Measurements from ENCODE around the gene WASF2.

The WASF2 gene

DNA sequence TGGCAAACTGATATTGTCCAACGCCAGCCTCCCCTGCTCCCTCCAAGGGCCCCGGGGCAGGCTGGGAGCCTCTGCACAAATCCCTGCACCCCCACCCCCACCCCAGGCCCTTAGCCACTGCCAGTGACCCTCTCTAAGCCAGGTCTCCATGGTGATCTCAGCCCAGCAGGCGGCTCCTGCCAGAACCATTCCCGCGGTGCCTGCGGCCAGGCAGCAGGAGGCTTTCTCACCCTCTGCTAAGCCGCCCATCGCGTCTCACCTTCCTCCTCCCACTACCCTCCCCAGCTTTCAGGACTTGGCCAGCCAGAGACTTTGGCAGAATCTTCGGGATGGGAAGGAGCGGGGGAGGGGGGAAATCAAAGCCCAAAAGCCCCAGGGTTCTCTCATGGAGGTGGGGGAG lies 46.8 kb upstream of the WASF2 start:
- H3K9me3 ChIP-seq (ENCODE audit: insufficient read depth, low read length): no peaks in the 10 kb centered on the region
- H3K27me3 ChIP-seq (ENCODE audit: low read length): no peaks in the 10 kb centered on the region
- no peaks in the 10 kb centered on the region for H4K20me1 ChIP-seq (ENCODE audit: low read depth, low read length)
- no peak overlapping the region for H3K27ac ChIP-seq (ENCODE audit: low read depth, low read length)
- H3K9ac ChIP-seq (ENCODE audit: low read length): no peak overlapping the region
- no peak overlapping the region for H3K4me2 ChIP-seq (ENCODE audit: low read depth, low read length, poor library complexity, severe bottlenecking)
- TF ChIP-seq, protein P1, sequence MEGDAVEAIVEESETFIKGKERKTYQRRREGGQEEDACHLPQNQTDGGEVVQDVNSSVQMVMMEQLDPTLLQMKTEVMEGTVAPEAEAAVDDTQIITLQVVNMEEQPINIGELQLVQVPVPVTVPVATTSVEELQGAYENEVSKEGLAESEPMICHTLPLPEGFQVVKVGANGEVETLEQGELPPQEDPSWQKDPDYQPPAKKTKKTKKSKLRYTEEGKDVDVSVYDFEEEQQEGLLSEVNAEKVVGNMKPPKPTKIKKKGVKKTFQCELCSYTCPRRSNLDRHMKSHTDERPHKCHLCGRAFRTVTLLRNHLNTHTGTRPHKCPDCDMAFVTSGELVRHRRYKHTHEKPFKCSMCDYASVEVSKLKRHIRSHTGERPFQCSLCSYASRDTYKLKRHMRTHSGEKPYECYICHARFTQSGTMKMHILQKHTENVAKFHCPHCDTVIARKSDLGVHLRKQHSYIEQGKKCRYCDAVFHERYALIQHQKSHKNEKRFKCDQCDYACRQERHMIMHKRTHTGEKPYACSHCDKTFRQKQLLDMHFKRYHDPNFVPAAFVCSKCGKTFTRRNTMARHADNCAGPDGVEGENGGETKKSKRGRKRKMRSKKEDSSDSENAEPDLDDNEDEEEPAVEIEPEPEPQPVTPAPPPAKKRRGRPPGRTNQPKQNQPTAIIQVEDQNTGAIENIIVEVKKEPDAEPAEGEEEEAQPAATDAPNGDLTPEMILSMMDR (IDR thresholded peaks at IDR 0.05; ENCODE audit: insufficient read depth, low read length, poor library complexity, severe bottlenecking): no peak
- no peak for TF ChIP-seq EZH2phosphoT487 (conservative IDR thresholded peaks at IDR 0.05; ENCODE audit: low read length)
- no peak overlapping the region for H2AFZ ChIP-seq (ENCODE audit: low read depth, low read length, severe bottlenecking)
- H3K9me2 ChIP-seq (replicated peaks; ENCODE audit: insufficient read depth, low read length): no peaks in the 10 kb centered on the region
- no peaks in the 10 kb centered on the region for H3K79me2 ChIP-seq (ENCODE audit: insufficient read depth, low read length)
- no peak overlapping the region for H3K4me3 ChIP-seq (ENCODE audit: insufficient read depth, low read length, poor library complexity, severe bottlenecking)
- no peaks in the 10 kb centered on the region for H3K36me3 ChIP-seq (ENCODE audit: low read length)
- H3F3A ChIP-seq (ENCODE audit: insufficient read depth): no peaks in the 10 kb centered on the region

DNA sequence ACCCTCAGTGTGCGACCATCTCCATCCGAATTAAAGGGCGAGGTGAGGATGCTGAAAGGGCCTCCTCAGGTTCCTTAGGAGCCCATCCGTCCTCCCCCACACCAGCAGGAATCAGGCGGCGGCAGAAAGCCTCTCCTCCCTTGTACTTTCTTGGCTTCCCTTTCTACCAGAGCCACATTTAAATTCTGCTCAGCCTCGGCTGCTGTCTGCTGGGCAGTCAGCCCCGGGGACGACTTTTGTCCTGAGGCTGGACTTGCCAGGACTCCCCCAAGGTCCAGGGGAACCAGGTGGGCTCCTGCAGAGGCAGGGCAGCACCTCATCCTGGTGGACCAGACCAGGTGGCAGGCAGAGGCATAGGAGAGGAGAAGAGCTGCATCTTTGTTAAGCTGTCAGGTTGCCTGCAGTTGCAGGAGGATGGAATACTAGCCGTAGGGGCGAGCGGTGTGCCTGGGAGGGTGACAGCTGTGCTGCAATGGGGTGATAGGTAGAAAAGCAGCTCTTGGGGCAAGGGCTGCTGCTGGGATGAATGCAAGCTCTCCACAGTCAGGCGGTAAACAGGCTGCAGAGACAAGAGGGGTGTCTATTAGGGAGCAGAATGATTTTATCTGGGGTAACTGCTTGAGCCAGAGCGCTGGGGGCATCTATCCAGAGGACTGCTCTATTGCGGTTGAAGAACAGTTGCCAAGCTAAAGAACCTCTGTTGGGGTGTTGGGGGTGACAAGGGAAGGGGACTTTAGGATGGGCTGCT lies 46.2 kb upstream of the WASF2 start:
- H3K4me2 ChIP-seq (ENCODE audit: low read depth, low read length, poor library complexity, severe bottlenecking): no peak overlapping the region
- H3K79me2 ChIP-seq (ENCODE audit: insufficient read depth, low read length): no peaks in the 10 kb centered on the region
- no peaks in the 10 kb centered on the region for H3K9me2 ChIP-seq (replicated peaks; ENCODE audit: insufficient read depth, low read length)
- no peak overlapping the region for H2AFZ ChIP-seq (ENCODE audit: low read depth, low read length, severe bottlenecking)
- no peaks in the 10 kb centered on the region for H3F3A ChIP-seq (ENCODE audit: insufficient read depth)
- no peaks in the 10 kb centered on the region for H3K27me3 ChIP-seq (ENCODE audit: low read length)
- H3K4me3 ChIP-seq (ENCODE audit: insufficient read depth, low read length, poor library complexity, severe bottlenecking): no peak overlapping the region
- no peaks in the 10 kb centered on the region for H3K36me3 ChIP-seq (ENCODE audit: low read length)
- H3K27ac ChIP-seq (ENCODE audit: low read depth, low read length): no peak overlapping the region
- H3K9ac ChIP-seq (ENCODE audit: low read length): no peak overlapping the region
- H3K9me3 ChIP-seq (ENCODE audit: insufficient read depth, low read length): no peaks in the 10 kb centered on the region
- no peaks in the 10 kb centered on the region for H4K20me1 ChIP-seq (ENCODE audit: low read depth, low read length)
- TF ChIP-seq, protein P1 (IDR thresholded peaks at IDR 0.05; ENCODE audit: insufficient read depth, low read length, poor library complexity, severe bottlenecking): no peak
- TF ChIP-seq EZH2phosphoT487 (conservative IDR thresholded peaks at IDR 0.05; ENCODE audit: low read length): no peak

DNA sequence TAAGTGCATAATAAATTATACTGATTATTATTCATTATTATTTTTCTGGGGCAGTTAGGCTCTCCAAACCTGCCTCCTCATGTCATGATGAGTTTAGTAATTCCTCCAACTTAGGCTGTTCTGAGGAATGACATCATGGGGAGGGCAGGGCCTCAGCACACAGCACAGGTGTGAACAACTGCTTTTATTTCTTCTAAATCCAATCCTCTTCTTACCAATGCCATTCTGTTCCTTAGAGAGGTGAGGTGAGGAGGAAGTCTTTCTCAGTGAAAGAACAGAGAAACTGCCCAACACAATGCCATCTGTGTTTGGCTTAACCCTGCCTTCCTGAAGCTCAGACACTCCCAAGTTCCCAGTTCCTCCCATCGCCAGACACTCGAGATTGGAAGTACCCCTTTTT lies 45.4 kb upstream of the WASF2 start:
- H3K36me3 ChIP-seq (ENCODE audit: low read length): no peaks in the 10 kb centered on the region
- TF ChIP-seq EZH2phosphoT487 (conservative IDR thresholded peaks at IDR 0.05; ENCODE audit: low read length): no peak
- TF ChIP-seq, protein P1 (IDR thresholded peaks at IDR 0.05; ENCODE audit: insufficient read depth, low read length, poor library complexity, severe bottlenecking): no peak
- H3K9ac ChIP-seq (ENCODE audit: low read length): no peak overlapping the region
- H3F3A ChIP-seq (ENCODE audit: insufficient read depth): no peaks in the 10 kb centered on the region
- H3K4me3 ChIP-seq (ENCODE audit: insufficient read depth, low read length, poor library complexity, severe bottlenecking): no peak overlapping the region
- H3K9me2 ChIP-seq (replicated peaks; ENCODE audit: insufficient read depth, low read length): no peaks in the 10 kb centered on the region
- H3K4me2 ChIP-seq (ENCODE audit: low read depth, low read length, poor library complexity, severe bottlenecking): no peak overlapping the region
- H3K27me3 ChIP-seq (ENCODE audit: low read length): no peaks in the 10 kb centered on the region
- H2AFZ ChIP-seq (ENCODE audit: low read depth, low read length, severe bottlenecking): no peak overlapping the region
- H3K9me3 ChIP-seq (ENCODE audit: insufficient read depth, low read length): no peaks in the 10 kb centered on the region
- H3K27ac ChIP-seq (ENCODE audit: low read depth, low read length): no peak overlapping the region
- no peaks in the 10 kb centered on the region for H4K20me1 ChIP-seq (ENCODE audit: low read depth, low read length)
- no peaks in the 10 kb centered on the region for H3K79me2 ChIP-seq (ENCODE audit: insufficient read depth, low read length)

Data from SU-DHL-6 (cell line).